Heart left ventricle (tissue), 16 donors: Measurements from ENCODE around the gene CNDP1. TPM values are rescaled to one million over a fixed set of nuclear protein-coding genes. Genes with fewer than 3 reads are reported as not detected.

ENCODE experiments used
- ATAC-seq, 4 donors: fragments of 200-7000 bp; cut with Tn5 transposase; one replicate each; pipeline ENCODE4 v1.9.1; 2020 to 2022; ENCODE audit warnings: moderate library complexity in 4 of 4, mild to moderate bottlenecking in 3 of 4, moderate number of reproducible peaks in 1 of 4
- DNase-seq, 5 donors: peaks; one replicate each; pipeline ENCODE4 v3.0.0-alpha.2; 2020
- H3K27ac ChIP-seq, 12 donors: fragments of 200-600 bp; sonication (generic) in 4 of 12; one replicate each; pipeline versions ENCODE4 v1.5.0 to v1.8.0; 2016 to 2022; ENCODE audit warnings: mild to moderate bottlenecking in 2 of 12
- H3K27me3 ChIP-seq, 9 donors: fragments of 200-600 bp; sonication (generic) in 2 of 9; one replicate each; pipeline versions ENCODE4 v1.5.1 to v1.8.0; 2016 to 2022; ENCODE audit warnings: mild to moderate bottlenecking in 3 of 9
- H3K36me3 ChIP-seq, 9 donors: fragments of 200-600 bp; sonication (generic) in 2 of 9; one replicate each; pipeline versions ENCODE4 v1.5.0 to v1.8.0; 2018 to 2022; ENCODE audit warnings: mild to moderate bottlenecking in 2 of 9
- H3K4me1 ChIP-seq, 12 donors: fragments of 200-600 bp; sonication (generic) in 4 of 12; one replicate each; pipeline versions ENCODE4 v1.5.0 to v1.8.0; 2016 to 2022; ENCODE audit warnings: mild to moderate bottlenecking in 3 of 12
- H3K4me3 ChIP-seq, 12 donors: fragments of 200-600 bp; sonication (generic) in 4 of 12; one replicate each; pipeline versions ENCODE4 v1.5.0 to v1.8.0; 2017 to 2022; ENCODE audit warnings: mild to moderate bottlenecking in 9 of 12, moderate library complexity in 4 of 12
- H3K9me3 ChIP-seq, 12 donors: fragments of 200-600 bp; sonication (generic) in 4 of 12; one replicate each; pipeline versions ENCODE4 v1.5.0 to v1.8.0; 2016 to 2022; ENCODE audit warnings: mild to moderate bottlenecking in 1 of 12
- CTCF ChIP-seq, 12 donors: fragments of 200-600 bp; sonication (generic) in 4 of 12; IDR thresholded peaks; one replicate each; pipeline versions ENCODE4 v1.5.0 to v1.8.0; 2018 to 2022; ENCODE audit warnings: antibody characterized with exemption in 12 of 12, mild to moderate bottlenecking in 5 of 12
- POLR2A ChIP-seq, 2 donors: fragments of 450-650 bp; IDR thresholded peaks; one replicate each; pipeline ENCODE4 v1.6.1; 2017; ENCODE audit warnings: antibody characterized with exemption in 2 of 2, mild to moderate bottlenecking in 2 of 2, moderate library complexity in 2 of 2
- WGBS, 4 donors: extraction: QIAGEN DNeasy Blood & Tissue Kit in 2 of 4; methylation state at CpG; one replicate each; pipeline versions ENCODE4 v1.1.5 to v1.1.7; 2013 to 2018; 5-methylcytosine and 5-hydroxymethylcytosine counted together
- intact Hi-C, 10 donors: fragments of 100-400 bp; cut with DNase I; formaldehyde crosslinking; loops; one replicate each; pipeline versions ENCODE4 v1.11.1 to v1.14.2; 2022
- polyA plus RNA-seq, 2 donors: library from polyadenylated mRNA; stranded (reverse); fragments of 200-250 nt; gene quantifications; one replicate each; pipeline ENCODE4 v1.2.3, GENCODE V29; 2013
- total RNA-seq, 9 donors: library from RNA; depleted of rRNA in 2 of 9; stranded (reverse); fragments of >200 nt in 2 of 9; fragmentation: NEBNext Ultra II Directional in 3 of 9; extraction: Animal tissue kit (Norgen Biotek cat#: 25700) in 3 of 9; gene quantifications; one replicate each; pipeline versions ENCODE4 v1.1.0 to v1.2.4, GENCODE V29; 2016 to 2023
- donor health status: ischemic (EF 13 %, LVEDD 7.1; RV severe dilation, severe dysfunction).
- donor health status: healthy with polysubstance abuse.
- donor health status: DM: no; HTN: yes; CAD: no.
- donor health status: DM: no; HTN: no; CAD: no.
- donor health status: ischemic (EF 25% LVEDD 6.9; RV normal size, moderate dysfunction).
- donor health status: ischemic (EF 25% LVEDD 5.7; RV mildly dilated, moderate dysfunction).
- donor health status: healthy.
- donor health status: DM: yes; HTN: yes; CAD: no.
- donor health status: ischemic (EF 35%, LVEDD 5.7; RV mildly dilated, moderate dysfunction).
- donor health status: nonischemic (EF 11% LVEDD 7.7; RV severe dilation, severe dysfunction).
- donor health status: DM: yes; HTN: yes; CAD: no.
- donor health status: PGD.
- donor health status: ischemic (EF 29% LVEDD 5.4; RV normal size, mild dysfunction).
- donor health status: nonischemic (EF 23%, LVEDD 6.1; RV moderate dilation, normal function).

CNDP1 gene
- total and polyA plus RNA-seq, 11 donors, result 0.03 TPM; not detected in 10

GRCh38 chr18:74529378-74529777 is 4.9 kb upstream of the CNDP1 start:
- intact Hi-C loops, result no loop called here
- H3K36me3 ChIP-seq, result no peaks in the 10 kb centered on the region
- 66 to 88% (median 84%) methylated on average over 6 of the region's 6 CpGs for WGBS, 4 donors
- no peak for DNase-seq
- H3K4me3 ChIP-seq, result no peak overlapping the region
- H3K4me1 ChIP-seq, result peaks cover 0 to 7% (median 0%) of the 10 kb centered on the region in 12 donors
- H3K9me3 ChIP-seq, result no peaks in the 10 kb centered on the region
- H3K27me3 ChIP-seq, result no peaks in the 10 kb centered on the region
- no peak for ATAC-seq
- no peak overlapping the region for H3K27ac ChIP-seq
- TF ChIP-seq CTCF (IDR thresholded peaks at IDR 0.05) (no peak), POLR2A (IDR thresholded peaks at IDR 0.05) (no peak)

GRCh38 chr18:74529811-74530583 is 4.3 kb upstream of the CNDP1 start:
- H3K4me1 ChIP-seq, result peaks cover 0 to 1% (median 0%) of the 10 kb centered on the region in 12 donors
- no peaks in the 10 kb centered on the region for H3K9me3 ChIP-seq
- WGBS, 4 donors, result 94 to 97% (median 95%) methylated on average over 25 of the region's 25 CpGs
- no peak overlapping the region for H3K4me3 ChIP-seq
- DNase-seq (no peak), ATAC-seq (no peak)
- intact Hi-C loops, result no loop called here
- H3K36me3 ChIP-seq, result no peaks in the 10 kb centered on the region
- no peaks in the 10 kb centered on the region for H3K27me3 ChIP-seq
- TF ChIP-seq POLR2A (IDR thresholded peaks at IDR 0.05) (no peak), CTCF (IDR thresholded peaks at IDR 0.05) (no peak)
- no peak overlapping the region for H3K27ac ChIP-seq

- no peak for DNase-seq
- H3K9me3 ChIP-seq, result no peaks in the 10 kb centered on the region
- TF ChIP-seq POLR2A (IDR thresholded peaks at IDR 0.05), result no peak
- no peak for TF ChIP-seq CTCF (IDR thresholded peaks at IDR 0.05)
- H3K4me3 ChIP-seq, result no peak overlapping the region
- no peaks in the 10 kb centered on the region for H3K27me3 ChIP-seq
- no peaks in the 10 kb centered on the region for H3K36me3 ChIP-seq
- H3K27ac ChIP-seq, result no peak overlapping the region
- no peaks in the 10 kb centered on the region for H3K4me1 ChIP-seq
- intact Hi-C loops, result no loop called here
- ATAC-seq, result no peak
- WGBS, 4 donors, result 83 to 92% (median 88%) methylated on average over 3 to 6 of the region's 6 CpGs
These were observed 3.8 kb upstream of the CNDP1 start for GRCh38 chr18:74530584-74530862.

GRCh38 chr18:74531043-74531442 is 3.3 kb upstream of the CNDP1 start:
- Histone ChIP-seq H3K4me3 (no peak overlapping the region), H3K36me3 (no peaks in the 10 kb centered on the region), H3K27me3 (no peaks in the 10 kb centered on the region), H3K4me1 (no peaks in the 10 kb centered on the region), H3K27ac (no peak overlapping the region), H3K9me3 (no peaks in the 10 kb centered on the region)
- no peak for TF ChIP-seq POLR2A (IDR thresholded peaks at IDR 0.05)
- no peak for TF ChIP-seq CTCF (IDR thresholded peaks at IDR 0.05)
- ATAC-seq (no peak), DNase-seq (no peak)
- intact Hi-C loops, result no loop called here
- 88 to 93% (median 91%) methylated on average over 7 of the region's 7 CpGs for WGBS, 4 donors
